Stimulated activated CD8-positive, alpha-beta memory T cell treated with anti-CD3 and anti-CD28 coated beads, Interleukin-12 subunit alpha, Interleukin-12 subunit beta, amount 100 ng/mL, for 4 hours (primary cell): ENCODE data around the gene FGFRL1.

Source experiments
- DNase-seq: peaks from one replicate; pipeline ENCODE4 v3.0.0-alpha.2; 2020; ENCODE audit warnings: low read depth

FGFRL1 gene

GRCh38 chr4:1006856-1007255 is 4.6 kb upstream of the FGFRL1 start:
- no peak for DNase-seq

DNA sequence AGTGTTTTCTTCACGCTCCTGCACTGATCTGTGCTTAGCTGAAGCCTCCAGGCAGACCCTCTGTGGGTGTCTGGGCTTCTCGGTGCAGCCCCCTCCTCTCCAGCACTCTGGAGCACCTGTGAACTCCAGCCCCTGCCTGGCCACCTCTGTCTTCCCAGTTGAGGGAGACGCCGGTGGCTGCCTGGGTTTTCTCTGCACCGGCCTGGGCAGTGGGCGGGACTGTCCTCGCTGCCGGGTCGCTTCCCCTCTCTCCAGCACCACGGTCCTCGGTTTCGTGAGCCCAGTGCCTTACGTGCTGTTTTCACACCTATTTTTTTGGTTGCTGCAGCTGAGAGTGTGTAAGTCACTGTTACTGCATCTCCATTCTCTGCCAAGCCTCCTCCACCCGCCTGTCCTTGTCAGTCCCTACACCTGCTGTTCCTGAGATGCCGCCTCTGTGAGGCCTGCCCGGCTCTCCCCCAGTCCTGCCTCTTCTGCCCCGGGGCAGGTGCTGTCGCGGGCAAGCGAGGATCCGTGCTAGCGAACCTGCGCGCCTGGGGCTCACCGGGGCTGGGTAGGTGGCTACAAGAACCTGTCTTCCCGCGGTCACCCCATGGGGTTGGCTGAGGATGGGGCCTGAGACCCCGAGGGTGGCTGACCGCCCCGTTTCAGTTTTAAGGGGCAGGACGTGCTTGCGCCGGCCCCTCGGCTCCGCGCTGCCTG is 2.4 kb upstream of the FGFRL1 start:
- no peak for DNase-seq

DNA sequence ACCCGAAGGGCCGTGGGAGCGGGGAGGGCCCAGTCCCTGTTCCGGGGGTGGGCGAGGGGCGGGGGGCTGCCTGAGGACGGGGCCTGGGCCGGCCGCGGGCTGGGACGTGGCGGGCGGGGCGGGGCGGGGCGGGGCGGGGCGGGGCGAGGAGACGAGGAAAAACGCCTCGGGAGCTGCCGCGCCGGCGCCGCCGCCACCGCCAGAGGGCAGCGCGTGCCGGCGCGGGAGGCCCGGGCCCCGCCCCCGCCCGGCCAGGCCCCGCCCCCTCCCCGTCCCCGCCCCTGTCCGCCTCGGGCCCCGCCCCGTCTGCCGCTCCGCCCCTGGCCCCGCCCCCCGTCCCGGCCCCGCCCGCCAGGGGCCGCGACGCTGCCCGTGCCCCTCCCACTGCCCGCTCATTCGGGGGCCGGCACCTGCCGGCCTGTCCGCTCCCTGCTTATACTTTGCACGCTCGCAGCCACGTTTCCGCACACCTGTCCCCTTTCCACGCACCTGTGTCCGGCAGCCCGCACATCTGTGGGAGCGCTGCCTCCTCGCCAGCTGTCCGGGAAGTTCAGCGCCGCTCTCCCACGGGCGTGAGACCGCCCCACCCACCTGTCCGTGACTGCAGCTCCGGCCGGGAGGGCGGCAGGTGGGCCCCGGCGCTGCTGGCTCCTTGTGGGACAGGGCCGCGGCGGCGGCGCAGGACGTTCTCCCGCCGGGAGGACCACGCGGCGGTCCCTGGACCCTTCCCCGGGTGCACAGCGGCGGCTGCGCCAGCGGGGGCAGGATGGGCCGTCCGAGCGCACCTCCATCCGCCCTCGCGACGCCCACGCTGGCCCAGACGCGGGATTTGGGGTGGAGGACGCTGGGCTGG is 1.7 kb upstream of the FGFRL1 start:
- DNase-seq: peak; percentile 59

GRCh38 chr4:1010395-1011021 is 918 bp upstream of the FGFRL1 start:
- DNase-seq: peak; percentile 53

GRCh38 chr4:1011666-1012033 is 224 bp downstream of the FGFRL1 start:
- DNase-seq: no peak

DNA sequence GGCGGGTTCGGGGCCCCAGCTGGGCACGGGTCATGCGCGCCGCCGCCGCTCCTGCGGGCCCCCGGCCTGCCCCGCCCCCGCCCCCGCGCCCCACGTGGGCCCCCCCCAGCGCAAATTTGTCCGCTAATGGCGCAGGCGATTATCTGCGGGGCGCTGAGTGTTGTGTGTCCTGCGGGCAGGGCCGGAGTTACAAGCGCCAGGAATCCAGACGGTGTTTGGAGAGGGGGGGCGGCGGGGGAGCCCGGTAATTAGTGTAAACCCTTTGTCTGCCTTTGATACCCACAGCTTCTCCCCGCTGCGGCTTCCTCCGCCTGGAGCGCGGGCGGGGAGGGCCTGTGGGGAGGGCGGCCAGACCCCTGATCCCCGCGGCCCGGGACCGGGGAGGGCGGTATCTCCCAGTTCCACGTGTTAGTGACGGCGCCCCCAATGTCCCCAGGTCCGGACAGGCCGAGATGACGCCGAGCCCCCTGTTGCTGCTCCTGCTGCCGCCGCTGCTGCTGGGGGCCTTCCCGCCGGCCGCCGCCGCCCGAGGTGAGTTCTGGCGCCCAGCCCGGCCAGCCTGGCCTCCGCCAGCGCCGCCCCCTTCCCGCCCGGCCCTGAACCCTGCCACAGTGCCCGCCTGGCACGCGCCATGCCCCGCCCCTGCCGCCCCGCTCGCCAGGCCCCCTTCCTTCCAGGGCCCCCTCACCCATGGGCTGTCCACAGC is 761 bp downstream of the FGFRL1 start:
- peak; percentile 19 for DNase-seq

GRCh38 chr4:1013225-1014073 is 2.0 kb downstream of the FGFRL1 start:
- DNase-seq: no peak

DNA sequence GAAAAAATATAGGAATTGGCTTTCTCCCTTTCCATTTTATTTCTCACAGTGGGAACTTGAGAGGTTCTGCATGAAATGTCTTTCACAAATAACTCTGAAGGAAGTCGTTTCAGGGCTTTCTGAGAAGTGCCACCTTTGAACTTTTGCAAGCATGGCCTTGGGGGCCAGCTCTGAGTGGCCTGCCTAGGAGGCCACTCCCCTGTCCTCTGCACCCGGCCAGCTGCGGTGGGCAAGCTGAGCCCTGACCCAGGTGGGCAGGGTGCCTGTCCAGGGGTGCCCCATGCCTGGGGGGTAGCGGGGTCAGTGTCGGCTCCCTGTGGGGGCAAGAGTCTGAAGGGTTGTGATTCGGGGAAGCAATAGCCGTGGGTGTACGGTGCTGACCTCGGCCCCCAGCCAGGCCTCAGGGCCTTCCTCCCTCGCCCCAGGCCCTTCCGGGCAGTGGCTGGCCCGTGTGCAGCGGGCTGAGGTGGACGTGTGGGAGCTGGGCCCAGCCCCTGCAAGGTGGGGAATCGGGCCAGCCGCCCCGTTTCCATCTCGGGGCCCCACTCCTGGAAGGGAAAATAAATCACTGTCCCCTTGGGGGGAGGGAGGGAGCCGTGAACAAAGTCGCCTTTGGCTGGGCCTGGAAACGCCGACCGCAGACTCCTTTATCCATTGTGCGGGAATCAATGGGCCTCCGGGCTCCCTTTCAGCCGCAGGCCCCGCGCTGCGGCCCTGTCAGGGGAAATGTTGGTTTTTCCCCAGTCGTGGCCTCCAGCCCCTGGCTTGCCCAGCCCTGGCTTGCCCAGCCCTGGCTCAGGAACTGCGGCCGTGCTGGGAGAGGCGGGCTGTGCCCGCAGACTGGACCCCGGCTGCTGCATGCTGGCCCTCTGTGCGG is 3.1 kb downstream of the FGFRL1 start:
- no peak for DNase-seq

DNA sequence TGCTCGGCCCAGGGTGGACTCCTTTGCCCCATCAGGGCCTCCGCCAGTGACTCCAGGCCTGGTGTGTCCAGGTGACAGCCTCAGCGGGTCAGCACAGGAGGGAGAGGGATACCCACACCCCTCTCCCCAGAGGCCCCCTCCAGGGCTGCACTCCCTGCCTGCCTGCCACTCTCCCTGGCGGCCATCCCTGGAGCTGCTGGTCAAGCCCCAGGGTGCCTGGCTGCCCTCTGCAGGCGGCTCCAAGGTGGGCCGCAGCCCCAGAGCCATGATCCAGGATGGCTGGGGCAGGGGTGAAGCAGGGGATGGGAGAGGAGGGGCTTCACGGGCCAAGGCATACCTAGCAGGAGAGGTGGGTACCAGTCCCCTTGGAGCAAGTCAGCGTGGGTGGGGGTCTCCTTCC is 3.8 kb downstream of the FGFRL1 start:
- DNase-seq: no peak

DNA sequence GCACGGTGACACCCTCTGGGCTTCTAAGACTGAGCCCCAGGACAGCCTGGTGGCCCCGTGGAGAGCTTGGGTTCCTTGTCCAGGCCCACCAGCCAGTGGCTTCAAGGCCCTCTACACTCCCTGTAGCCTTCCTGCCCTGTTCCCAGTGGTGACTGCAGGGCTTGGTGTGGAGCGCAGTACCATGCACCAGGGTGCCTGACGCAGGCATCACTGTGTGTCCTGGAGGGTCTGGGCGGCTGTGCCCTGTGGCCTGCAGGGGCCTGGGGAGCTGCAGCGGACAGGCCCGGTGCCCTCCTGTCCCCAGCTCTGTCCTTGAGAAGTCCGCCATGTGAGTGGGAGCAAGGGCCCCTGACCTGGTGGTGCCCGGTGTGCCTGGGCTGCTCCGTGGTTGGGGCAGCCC is 4.3 kb downstream of the FGFRL1 start:
- no peak for DNase-seq

DNA sequence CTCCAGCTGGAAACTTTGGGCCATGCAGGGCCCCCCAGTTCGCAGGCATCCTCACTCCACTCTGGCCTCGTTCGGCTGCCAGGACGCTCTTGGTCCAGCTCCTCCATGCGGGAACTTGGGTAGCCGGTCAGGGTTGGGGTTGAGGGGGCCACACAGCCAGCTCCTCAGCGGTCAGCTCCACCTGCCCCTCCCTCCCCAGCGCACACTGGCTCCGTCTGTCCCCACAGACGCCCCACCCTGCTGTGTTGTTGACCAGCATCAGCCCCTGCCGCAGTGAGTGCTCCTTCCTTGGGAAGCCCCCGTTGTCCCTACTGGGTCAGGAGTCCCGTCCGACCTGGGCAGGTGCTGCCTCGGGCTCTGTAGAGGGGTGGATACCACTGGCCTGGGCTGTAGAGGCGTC is 5.8 kb downstream of the FGFRL1 start:
- DNase-seq: no peak

GRCh38 chr4:1017706-1018105 is 6.3 kb downstream of the FGFRL1 start:
- DNase-seq: no peak

- no peak for DNase-seq
Measured at GRCh38 chr4:1018147-1019020, 7.0 kb downstream of the FGFRL1 start.

- DNase-seq: no peak
Measured at GRCh38 chr4:1019320-1019719, 7.9 kb downstream of the FGFRL1 start.

GRCh38 chr4:1019729-1020470 is 8.5 kb downstream of the FGFRL1 start:
- DNase-seq: no peak

- no peak for DNase-seq
Measured at GRCh38 chr4:1021386-1022050, 10.1 kb downstream of the FGFRL1 start.

DNA sequence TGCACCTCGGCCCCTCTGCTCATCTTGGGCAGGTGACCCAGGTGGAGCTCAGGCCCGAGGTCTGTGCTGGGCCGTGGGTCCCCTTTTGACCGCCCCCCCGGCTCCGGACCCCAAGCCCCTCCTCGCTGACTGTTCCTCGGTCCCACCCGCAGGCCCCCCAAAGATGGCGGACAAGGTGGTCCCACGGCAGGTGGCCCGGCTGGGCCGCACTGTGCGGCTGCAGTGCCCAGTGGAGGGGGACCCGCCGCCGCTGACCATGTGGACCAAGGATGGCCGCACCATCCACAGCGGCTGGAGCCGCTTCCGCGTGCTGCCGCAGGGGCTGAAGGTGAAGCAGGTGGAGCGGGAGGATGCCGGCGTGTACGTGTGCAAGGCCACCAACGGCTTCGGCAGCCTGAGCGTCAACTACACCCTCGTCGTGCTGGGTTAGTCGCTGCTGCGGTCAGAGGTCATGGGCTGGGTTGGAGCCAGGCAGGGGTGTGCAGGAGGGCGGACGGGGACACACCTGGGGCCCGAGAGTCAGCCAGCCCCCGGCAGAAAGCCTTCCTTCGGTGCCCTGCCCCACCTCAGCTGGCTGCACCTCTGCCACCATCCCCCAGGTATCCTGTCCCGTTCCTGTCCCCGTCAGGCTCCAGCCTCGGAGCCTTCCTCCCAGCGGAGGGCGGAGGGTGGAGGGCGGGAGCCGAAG is 10.8 kb downstream of the FGFRL1 start:
- DNase-seq: no peak

- DNase-seq: no peak
Measured at GRCh38 chr4:1022739-1023066, 11.3 kb downstream of the FGFRL1 start.
